ENCODE results near the gene BCO2.

BCO2 gene

GRCh38 chr11:112255067-112255720, 79.9 kb downstream of the BCO2 start:
- peak; percentile 45 for DNase-seq

GRCh38 chr11:112260490-112260889, 85.2 kb downstream of the BCO2 start, which contains the start of gene PLET1:
Gene PLET1 (minus strand): TSS chr11:112260860. CDS start chr11:112260589, 271 bp downstream.
- DNase-seq: no peak

- DNase-seq: no peak
These were observed 90.5 kb downstream of the BCO2 start for GRCh38 chr11:112265659-112266409.

GRCh38 chr11:112266410-112266778, 91.1 kb downstream of the BCO2 start:
- no peak for DNase-seq

- no peak for DNase-seq
These were observed 91.9 kb downstream of the BCO2 start for GRCh38 chr11:112267188-112267591.

- DNase-seq: no peak
These were observed 93.1 kb downstream of the BCO2 start for GRCh38 chr11:112268406-112268805.
